ENCODE measurements around the gene CDHR3.
"Not testable (repeated sequence)": the region's sequence is repeated elsewhere in the genome, so short reads cannot be mapped to it uniquely, and the experiment has no call there.

The CDHR3 gene

DNA sequence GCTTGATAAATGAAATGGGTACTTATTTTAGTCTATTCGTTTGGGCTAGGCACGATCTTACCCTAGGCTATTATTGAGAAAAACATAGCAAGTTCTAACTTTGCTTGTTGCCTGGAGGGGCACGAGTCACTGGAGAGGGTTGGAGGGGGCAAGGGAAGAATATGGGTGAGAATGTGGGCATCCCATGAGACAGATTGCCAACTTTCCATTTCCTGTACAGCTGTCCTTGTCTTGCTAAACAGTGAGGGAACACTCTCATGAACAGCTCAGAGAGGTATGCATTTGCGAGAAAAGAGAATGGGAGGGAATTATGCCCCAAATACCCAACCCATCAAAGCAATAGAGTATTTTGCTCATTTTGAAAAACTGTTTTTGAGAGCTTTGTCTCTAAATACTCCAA is 9.2 kb downstream of the CDHR3 start:
- no peak for DNase-seq

DNA sequence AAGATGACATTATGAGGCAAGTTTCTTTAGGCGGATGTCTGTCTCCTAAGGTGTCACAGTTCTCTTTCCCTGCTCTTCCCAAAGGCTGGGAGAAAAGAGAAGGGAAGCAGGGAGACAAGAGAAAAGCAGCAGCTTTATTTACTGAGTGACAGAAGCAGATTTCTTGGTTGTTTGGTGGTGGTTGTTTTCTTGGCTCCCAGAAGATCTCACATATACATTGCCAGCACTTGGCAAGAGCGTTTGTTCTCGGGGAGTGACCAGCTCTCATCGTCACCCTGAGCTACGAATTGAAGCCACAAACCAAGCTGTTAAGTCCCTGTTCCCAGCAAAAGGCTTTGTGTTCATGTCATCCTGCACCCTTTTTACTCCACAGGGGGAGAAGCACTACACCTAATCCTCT is 11.4 kb downstream of the CDHR3 start:
- no peak for DNase-seq

DNA sequence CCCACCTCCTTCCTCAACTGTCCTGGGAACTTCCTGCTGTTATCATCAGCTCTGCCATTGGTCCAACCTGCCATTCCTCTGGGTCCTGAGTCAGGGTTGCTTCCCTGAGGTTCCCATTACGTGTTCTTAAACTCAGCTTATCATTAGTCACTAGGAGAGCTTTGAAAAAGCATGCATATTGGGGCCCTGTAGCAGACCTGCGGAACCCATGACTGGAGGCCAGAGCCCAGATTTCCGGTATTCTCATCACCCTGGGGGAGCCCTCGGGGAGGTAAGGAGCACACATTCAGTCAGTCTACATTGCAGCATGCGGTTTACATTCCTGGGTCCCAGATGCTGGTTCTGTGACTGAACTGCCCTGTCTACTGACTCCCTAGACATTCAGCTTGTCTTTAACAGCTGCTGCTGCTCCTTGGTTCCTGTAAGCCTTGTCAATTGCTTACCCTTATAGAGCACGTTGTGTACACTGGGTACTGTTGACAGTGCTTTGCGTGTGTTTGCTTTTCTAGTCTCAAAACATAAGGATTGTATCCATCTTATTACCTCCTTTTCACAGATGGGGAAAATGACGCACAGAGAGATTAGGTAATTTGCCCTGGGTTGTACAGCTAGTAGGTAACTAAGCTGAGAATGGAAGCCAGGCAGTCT is 12.8 kb downstream of the CDHR3 start:
- DNase-seq, result no peak

DNA sequence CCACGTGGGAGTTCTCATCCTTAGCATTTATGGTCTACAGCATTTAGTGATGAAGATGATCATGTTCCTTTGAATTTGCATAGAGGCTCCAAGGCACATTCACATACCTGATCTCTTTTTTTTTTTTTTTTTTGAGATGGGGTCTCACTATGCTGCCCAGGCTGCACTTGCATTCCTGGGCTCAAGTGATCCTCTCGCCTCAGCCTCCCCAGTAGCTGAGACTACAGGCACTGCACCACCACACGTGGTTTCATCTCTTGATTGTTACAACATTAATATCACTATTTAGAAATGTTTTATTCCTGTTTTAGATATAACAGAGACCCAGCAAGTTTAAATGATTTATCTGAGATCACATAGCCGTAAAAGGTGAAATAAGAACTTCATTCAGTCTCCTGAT is 13.8 kb downstream of the CDHR3 start:
- no peak for DNase-seq

DNA sequence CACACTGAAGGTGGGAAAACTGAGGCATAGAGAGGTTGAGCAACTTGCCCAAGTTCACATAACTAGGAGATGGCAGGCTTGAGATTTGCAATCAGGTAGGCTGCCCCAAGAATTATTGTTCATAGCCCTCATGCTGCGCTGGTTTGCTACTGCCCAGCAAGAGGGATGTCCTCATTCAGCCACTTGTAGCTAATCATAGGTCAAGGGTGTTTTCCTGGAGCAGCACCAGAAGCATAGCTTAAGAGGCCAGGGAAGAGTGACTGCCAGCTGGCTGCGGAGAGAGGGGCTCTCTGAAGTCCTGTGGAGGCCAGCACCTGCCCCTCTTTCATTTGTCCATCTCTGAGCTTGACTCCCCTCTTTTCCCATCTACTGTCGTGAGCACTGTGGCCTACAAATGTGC is 15.0 kb downstream of the CDHR3 start:
- no peak for DNase-seq

DNA sequence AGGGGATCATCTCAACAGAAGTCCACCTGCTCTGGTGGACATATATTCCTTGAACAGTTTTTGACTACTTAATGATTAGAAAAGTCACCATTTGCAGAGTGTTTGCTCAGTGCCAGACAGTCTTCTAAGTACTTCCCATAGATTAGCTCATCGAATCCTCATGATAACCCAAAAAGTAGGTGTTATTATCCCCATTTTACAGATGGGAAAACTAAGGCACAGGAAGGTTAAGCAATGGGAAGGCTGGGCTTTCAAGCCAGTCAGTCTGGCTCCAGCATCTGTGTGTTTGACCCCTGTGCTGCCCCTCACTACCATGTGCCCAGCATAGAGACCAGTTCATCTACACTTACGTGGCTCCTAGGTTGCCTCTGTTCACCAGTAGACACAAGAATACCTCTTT is 15.9 kb downstream of the CDHR3 start:
- DNase-seq, result no peak

DNA sequence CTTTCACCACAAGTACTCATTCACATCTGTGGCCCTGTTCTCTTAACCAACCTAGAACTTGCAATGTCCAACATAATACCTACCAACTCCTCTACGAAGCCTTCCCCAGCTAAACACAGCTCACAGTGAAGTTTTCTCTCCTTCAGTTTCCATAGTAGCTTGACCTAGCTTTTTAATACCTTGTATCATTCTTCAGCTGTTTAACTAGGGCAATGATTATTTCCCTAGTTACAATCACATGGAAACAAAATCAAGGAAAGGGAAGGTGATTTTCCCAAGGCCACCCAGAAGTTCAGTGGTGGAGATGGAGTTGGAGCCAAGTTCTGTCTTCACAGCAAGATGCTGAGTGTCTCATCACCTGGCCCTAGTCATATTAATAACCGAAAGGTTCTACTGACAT is 16.3 kb downstream of the CDHR3 start:
- no peak for DNase-seq

DNA sequence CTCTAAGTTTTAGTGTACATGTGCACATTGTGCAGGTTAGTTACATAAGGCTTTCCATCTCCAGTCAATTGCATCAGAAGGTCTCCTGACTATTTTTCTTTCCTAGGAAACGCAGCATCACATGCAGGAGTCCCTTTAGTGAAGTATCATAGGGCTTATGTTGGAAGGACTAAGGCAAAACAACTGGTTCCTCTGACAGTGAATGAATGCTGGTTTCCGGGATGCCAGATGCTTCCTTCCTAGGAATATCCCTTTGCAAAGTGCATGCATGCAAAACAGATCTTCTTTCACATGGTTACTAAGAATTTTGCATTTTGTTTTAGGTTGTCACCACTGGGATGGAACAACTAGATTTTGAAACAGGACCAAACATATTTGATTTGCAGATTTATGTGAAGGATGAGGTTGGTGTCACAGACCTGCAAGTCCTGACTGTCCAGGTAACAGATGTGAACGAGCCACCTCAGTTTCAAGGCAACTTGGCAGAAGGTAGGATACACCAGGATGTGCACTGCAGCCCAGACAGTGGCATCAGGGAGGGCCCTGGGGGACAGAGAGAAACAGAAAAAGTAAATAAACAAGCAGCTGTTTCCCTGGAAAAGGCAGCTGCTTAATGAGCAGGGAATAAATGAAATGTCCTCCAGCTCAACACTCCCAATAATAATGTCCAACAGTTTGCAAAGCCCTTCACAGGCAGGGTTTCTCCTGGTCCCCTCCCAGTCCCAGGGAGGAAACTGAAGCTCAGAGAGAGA is 17.8 kb downstream of the CDHR3 start:
- DNase-seq, result no peak

DNA sequence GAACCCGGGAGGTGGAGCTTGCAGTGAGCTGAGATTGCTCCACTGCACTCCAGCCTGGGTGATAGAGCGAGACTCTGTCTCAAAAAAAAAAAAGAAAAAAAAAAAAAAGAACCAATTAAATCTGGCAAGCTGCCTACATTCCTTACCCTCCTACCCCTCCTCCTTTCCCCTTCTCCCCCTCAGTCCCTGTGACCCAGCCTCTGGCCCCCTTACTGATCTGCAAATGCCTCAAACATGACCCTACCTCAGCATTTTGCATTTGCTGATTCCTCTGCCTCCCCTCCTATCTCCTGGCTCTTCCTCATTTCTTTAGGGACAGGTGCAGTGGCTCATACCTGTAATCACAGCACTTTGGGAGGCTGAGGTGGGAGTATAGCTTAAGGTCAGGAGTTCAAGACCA is 19.3 kb downstream of the CDHR3 start:
- DNase-seq, result no peak

DNA sequence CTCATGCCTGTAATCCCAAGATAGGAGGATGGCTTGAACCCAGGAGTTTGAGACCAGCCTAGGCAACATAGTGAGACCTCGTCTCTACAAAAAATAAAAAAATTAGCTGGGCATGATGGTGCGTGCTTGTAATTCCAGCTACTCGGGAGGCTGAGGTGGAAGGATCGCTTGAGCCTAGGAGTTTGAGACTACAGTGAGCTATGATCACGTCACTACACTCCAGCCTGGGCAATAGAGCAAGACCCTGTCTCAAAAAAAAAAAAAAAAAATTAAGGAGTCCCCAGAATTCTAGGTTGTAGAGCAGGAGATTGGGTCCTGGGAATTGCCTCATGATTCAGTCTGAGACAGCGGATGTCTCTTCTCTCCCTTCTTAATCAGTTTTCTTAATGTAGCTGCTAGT is 21.7 kb downstream of the CDHR3 start:
- DNase-seq, result not testable (repeated sequence)

DNA sequence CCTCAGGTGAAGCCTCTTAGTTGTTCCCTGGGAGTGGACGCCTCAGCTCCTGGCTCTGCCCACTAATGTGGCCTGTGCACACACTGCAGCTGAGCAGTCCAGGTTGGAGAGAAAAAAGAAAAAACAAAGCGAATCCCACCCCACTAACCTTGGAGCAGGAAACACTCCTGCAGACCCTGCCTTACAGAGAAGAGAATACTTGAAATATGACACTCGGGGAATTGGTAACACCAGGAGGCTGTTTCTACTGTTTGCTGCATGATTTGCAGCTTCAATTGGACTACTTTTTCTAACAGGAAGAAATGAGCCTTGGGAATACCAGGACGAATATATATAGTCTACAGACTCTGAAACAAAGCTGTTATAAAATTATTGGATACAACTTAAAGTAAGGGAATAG is 22.2 kb downstream of the CDHR3 start:
- no peak for DNase-seq

DNA sequence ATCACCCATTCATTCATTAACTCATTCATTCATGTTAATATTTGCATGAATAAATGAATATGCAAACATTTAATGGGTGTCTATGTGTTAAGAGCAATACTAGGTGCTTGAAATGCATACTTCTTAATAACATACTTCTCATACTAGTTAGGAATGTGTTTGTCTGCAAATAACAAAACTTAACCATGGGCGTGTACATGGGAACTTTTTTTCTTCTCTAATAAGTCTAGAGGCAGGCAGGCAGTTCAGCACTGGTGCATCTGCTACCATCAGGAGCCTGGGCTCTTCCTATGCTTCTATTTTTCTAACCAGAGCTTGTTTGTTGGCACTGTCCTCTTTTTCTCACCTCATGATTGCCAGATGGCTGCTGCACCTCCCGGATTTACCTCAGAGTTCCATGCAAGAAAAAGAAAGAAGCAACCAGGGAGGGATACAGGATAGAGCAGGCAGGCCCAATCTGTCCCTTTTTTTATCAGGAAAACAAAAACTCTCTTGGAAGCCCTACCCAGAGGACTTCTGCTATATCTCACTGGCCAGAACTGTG is 22.7 kb downstream of the CDHR3 start:
- DNase-seq, result no peak

DNA sequence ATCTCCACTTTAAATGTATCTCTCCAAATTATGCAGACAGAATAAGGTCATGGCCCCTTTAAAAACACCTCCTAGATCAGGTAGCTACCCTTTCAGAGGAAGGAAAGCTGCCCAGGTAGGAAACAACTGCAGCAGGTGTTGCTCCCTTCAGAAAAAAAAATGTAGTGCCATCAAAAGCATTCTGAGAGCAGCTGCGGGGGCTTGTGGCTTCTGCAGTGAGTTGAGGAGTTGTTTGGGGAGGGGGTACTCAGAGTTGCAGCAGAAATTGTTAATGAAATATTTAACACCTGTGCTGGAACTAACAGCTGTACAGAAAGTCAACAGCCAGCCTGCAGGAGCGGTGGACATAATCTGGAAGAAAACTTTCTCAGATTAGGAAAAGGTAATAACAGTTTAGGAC is 24.0 kb downstream of the CDHR3 start:
- no peak for DNase-seq

DNA sequence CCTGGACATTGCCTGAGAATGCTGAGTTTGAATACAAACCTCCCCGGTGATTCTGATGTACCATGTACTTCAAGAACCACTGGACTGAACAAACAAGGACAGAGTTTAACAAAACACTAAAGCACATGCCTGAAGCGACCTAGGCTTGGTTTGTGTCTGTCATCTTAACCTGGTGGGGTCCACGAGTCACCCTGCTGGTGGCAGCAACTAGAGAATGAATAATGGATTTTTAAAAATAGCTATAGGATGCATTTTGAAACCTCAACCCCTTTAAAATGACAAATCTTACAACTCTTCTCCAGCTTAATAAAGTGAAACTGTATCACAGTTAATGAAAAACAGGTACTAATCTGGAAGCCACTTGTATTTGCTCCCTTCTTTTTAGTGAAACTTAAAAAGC is 25.2 kb downstream of the CDHR3 start:
- no peak for DNase-seq

DNA sequence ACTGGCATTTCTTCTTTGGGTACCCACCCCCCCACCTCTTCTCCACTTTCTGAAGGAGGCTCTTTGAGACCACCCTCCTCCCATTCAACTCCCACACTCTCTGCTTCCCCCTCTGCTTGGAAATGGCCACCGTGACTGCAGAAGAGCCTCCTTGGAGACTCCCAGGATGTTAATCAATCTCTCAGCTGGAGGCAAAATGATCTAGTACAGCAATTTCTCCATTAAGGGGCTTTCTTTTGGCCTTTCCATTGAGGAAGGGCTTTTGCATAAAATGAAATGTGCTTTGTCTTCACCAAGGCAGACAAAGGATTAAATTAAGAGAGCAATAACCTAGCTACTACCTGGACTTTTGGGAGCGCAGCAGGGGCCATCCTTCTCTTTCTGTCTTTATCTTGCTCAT is 26.1 kb downstream of the CDHR3 start:
- DNase-seq, result no peak

DNA sequence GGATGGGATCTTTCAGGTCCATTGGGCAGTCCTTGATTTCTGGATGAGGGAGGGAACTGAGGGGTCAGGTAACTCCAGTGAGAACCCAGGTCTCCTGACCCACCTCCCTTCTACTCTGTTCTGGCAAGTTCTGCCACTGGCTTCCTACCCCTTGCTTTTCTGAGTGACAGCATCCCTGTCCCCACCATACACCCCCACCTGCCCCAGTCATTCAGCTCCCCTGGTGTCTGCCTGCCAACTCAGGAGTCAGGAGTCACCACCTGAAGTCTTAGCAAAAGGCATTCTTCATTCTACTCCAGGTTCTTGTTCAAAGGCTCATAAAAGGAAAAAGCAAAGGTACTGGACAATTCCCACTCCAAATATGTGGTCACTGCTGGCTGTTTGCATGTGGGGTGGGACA is 26.6 kb downstream of the CDHR3 start:
- DNase-seq, result no peak

DNA sequence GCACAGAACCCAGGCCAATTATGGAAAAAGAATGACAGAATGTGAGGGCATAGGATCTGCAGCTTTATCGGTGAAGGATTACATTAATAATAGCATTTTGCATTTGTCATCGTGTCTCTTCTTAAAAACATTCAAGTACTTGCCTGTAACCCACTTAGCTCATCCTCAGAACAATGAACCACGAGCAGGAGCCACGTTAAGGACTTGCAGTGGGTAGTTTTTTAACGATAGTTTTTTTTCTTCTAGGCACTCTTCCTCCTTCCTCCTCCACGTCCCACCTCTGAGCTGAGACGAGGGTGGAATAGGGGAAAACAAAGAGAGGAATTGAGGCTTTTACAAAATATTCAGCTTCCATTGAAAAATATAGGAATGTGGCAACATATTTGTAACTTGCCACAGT is 27.1 kb downstream of the CDHR3 start:
- DNase-seq, result no peak

DNA sequence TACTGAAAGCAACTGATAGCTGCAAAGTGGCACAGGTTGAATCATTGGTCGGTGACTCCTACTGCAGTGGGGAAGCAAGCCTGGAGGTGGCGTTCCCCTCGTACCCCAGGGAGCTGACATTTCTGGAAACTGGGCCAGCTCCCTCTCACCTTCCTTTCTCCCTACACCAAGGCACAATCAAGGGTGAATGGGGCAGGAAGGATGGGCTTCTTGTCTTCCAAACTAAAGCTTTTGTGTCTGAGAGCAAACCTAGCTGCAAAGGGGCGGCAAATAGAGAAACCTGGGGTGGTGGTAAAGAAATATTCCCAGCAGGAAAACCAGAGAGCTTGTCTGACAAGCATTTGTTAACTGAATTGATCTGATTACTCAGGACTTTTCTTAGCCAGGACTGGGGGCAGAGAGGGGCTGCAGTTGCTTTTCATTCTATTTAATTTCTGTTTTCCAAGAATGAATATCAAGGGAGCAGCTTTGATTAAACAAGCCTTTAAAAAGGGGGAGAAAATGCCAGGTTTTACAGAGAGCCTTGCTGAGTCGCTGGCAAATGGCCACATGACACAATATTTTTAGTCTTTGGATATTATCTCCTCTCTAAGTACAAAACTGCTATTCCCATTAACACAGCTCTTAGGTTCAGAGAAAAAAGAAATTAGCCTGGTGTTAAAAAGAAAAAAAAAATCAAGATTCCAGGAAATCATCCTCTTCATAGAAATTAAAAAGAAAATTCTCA is 27.8 kb downstream of the CDHR3 start:
- peak; percentile 43 for DNase-seq

DNA sequence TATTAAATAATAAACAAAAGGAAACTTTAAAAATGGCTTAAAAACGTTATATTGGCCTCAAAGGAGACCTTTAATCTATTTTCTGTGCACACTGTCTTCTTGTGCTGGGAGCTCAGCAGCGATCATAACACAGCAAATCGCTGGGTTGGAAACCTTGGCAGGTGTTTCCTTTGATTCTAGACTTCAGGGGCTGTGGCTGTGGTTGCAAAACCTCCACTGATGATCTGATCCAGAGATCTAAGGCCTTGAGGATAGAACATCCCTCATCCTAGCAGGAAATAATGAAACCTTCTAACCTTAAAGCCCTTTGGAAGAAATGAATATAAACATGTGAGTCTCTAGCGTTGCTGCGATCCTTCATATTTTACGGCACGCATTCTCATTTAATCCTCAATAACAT is 29.8 kb downstream of the CDHR3 start:
- DNase-seq, result no peak

DNA sequence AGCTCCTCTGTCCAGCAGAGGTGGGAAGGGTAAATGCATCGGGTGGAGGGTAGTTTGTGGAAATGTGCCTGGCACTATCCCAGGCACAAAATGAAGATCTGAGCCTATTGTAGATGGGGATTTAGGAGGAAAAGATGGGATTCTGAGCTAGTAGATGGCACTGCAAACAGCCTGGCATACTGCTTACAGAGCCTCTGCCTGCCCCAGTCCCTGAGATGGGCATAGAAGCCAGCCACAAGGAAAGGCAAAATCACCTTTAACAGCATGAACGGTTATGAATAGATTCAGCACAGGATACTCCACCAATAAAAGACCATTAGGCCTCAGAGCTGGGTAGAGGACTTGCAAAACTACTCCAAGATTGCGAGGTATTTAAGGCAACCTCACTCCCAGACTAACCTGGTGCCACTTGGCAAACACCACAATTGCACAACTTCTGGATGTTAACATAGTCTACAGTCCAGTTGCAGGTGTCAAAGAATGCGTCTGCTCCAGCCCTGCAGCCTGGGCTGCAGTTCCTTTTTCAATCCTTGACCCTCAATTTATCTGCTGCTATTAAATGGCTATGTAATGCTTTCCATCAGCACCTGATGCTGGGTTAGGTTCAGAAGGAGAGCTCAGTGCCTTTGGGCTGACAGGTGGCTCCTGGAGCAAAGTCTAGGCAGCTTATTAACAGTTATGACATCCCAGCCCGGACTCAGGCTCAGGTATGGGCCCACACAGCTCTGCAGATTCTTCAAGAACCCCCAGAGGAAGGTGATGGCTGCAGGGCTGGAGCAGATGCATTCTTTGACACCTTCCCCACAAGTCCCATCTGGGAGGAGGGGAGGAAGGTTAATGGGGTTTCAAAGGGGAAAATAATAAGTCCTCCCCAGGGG is 34.0 kb downstream of the CDHR3 start:
- no peak for DNase-seq

DNA sequence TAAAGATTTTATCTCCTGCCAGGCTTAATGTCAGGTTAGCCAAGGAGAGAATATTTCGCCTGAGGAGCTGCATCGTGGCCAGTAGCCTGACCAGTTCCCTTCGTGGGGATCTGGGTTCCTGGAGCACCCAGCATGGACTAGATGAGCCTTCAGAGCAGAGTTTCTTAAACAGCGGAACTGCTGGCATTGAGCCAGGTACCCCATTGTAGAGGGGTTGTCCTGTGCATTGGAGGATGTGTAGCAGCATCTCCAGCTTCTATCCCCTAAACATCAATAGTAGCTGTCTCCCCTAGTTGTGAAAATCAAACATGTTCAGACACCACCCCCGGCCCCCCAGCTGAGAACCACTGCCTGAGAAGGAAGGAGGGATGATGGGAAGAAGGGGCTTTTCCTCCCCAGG is 36.2 kb downstream of the CDHR3 start:
- no peak for DNase-seq

DNA sequence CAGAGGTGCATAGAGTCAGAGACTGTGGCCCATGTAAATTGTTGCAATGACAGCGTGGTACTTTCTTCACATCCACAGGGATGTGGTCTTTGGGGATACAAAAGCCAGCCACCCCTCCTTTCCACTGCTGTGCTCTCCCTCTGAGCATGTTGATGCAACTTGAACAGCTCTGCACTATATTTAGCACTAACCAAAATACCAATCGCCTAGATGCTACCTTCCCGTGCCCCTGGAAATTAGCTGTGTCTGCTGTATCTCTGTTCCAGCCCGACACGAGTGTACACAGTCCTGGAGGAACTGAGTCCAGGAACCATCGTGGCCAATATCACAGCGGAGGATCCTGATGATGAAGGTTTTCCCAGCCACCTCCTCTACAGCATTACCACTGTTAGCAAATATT is 38.1 kb downstream of the CDHR3 start:
- no peak for DNase-seq

DNA sequence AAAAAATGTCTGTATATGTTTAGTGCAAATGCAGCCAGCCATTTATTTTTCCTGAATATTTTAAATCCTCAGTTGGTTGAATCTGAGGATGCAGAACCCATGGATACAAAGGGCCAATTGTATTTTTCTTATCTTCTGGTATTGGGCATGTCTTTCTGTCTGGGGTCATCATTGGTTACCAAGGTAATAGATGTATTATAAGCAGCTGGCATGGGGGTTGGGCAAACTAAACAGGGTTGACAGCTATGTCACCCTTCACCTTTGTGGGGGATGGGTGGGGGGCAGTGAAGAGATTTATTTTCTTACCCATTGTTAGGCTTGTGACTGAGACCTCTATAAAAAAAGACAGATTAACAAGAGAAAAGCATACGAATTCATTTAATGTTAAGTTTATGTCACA is 38.8 kb downstream of the CDHR3 start:
- no peak for DNase-seq

Data from right hindlimb (tissue), 1 donor.